GM12892 (cell line): Measurements from ENCODE around the gene DYNLRB2.

Experiments
- DNase-seq: peaks from one replicate; pipeline ENCODE4 v3.0.0; 2011; ENCODE audit not compliant: insufficient read length
- FAIRE-seq: peaks from 2 replicates; lab custom pipeline; 2011; peaks lifted over from hg19 to GRCh38; lab: Jason Lieb, UNC
- POLR2A ChIP-seq: IDR thresholded peaks from 2 replicates; pipeline ENCODE4 v1.6.1; 2011; ENCODE audit warnings: low read depth, low read length, control low read depth
- POLR2AphosphoS5 ChIP-seq: IDR thresholded peaks from 2 replicates; pipeline ENCODE4 v1.6.1; 2011; ENCODE audit warnings: low read depth, low read length, control low read depth
- TAF1 ChIP-seq: IDR thresholded peaks from 2 replicates; pipeline ENCODE4 v1.6.1; 2011; ENCODE audit warnings: low read depth, mild to moderate bottlenecking, control low read depth, low read length, borderline replicate concordance

Gene DYNLRB2

DNA sequence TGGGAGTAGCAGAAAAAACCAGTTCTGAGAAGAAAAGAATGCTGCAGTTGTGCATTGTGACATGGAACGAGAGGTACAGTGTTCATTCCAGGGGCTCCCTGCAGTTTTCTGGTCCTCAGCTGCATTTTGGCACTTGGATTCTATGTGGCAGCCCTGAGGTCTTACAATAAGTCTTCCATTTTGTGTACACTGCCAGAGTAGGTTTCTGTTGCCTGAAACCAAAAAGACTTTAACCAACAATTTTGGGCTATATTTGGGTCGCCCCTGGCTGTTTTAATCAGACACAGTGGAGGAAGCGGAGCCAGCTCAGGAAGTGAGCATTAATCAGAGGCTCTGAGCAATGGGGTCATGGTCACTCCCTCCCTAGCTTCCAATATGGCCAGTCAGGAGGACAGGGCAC, 15.7 kb downstream of the DYNLRB2 start:
- no peak for TF ChIP-seq POLR2AphosphoS5
- TF ChIP-seq TAF1, result no peak
- TF ChIP-seq POLR2A, result no peak
- no peak for FAIRE-seq
- no peak for DNase-seq

GRCh38 chr16:80557037-80557436, 16.2 kb downstream of the DYNLRB2 start:
- TF ChIP-seq POLR2A (no peak), TAF1 (no peak), POLR2AphosphoS5 (no peak)
- FAIRE-seq (no peak), DNase-seq (no peak)

GRCh38 chr16:80559369-80559768, 18.6 kb downstream of the DYNLRB2 start:
- FAIRE-seq, result no peak
- no peak for DNase-seq
- TF ChIP-seq POLR2A, result no peak
- TF ChIP-seq TAF1, result no peak
- TF ChIP-seq POLR2AphosphoS5, result no peak

GRCh38 chr16:80563066-80563465, 22.3 kb downstream of the DYNLRB2 start:
- FAIRE-seq (no peak), DNase-seq (no peak)
- no peak for TF ChIP-seq POLR2AphosphoS5
- TF ChIP-seq TAF1, result no peak
- no peak for TF ChIP-seq POLR2A

DNA sequence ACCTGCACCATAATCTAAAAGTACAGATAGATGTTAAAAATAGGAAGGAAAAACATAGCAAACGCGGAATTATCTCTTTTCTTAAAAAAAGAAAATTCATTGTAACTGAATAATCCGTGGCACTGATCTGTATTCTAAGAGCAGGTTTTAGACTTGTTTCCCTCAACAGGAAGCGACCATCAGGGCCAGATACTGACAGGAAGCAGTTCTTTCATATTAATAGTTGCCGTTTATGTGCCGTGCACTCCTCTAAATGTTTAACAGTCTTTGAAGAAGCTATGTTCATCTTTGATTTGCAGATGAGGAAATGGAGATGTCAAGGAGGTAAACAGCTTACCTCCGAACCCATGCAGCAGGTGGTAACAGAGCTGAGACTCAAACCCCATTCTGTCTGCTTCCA, 23.6 kb downstream of the DYNLRB2 start:
- FAIRE-seq (peak; percentile 40), DNase-seq (no peak)
- TF ChIP-seq POLR2A, result no peak
- TF ChIP-seq POLR2AphosphoS5, result no peak
- TF ChIP-seq TAF1, result no peak

GRCh38 chr16:80569440-80570105, 28.8 kb downstream of the DYNLRB2 start:
- peak; percentile 88 for FAIRE-seq
- DNase-seq, result peak; percentile 57
- TF ChIP-seq TAF1 (no peak), POLR2A (no peak), POLR2AphosphoS5 (no peak)

DNA sequence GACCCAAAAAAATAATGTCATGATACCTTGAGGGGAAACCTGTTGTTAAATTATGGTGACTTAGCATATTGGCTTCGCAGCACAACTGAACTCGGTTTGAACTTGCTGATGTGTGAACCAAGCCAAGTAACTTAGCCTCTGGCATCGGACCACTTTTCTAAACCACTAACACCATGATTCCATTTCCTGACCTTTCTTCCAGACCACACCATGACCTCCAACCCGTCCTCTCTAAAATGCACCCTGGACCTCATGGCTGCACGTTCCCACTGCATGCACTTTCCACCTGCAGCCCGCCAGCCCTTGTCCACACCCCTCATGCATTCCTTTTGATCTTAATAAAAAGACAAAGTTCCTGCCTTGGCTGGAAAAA, 29.3 kb downstream of the DYNLRB2 start:
- DNase-seq (no peak), FAIRE-seq (no peak)
- no peak for TF ChIP-seq POLR2A
- no peak for TF ChIP-seq TAF1
- no peak for TF ChIP-seq POLR2AphosphoS5

- no peak for DNase-seq
- TF ChIP-seq POLR2A, result no peak
- TF ChIP-seq POLR2AphosphoS5, result no peak
- FAIRE-seq, result no peak
Measured at GRCh38 chr16:80573700-80574120, 32.9 kb downstream of the DYNLRB2 start.

DNA sequence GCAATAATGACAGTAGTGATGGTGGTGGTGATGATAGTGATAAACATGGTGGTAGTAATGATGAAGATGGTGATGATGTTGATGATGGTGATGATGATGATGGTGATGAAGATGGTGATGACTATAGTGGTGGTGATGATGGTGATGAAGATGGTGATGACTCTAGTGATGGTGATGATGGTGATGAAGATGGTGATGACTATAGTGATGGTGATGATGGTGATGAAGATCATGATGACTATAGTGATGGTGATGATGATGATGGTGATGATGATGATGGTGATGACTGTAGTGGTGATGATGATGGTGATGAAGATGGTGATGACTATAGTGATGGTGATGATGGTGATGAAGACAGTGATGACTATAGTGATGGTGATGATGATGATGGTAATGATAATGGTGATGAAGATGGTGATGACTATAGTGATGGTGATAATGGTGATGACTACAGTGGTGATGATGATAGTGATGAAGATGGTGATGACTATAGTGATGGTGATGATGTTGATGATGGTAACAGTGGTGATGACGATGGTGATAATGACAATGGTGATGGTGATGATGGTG, 35.6 kb downstream of the DYNLRB2 start:
- DNase-seq, result no peak
- TF ChIP-seq POLR2A (no peak), TAF1 (no peak), POLR2AphosphoS5 (no peak)
- FAIRE-seq, result no peak

DNA sequence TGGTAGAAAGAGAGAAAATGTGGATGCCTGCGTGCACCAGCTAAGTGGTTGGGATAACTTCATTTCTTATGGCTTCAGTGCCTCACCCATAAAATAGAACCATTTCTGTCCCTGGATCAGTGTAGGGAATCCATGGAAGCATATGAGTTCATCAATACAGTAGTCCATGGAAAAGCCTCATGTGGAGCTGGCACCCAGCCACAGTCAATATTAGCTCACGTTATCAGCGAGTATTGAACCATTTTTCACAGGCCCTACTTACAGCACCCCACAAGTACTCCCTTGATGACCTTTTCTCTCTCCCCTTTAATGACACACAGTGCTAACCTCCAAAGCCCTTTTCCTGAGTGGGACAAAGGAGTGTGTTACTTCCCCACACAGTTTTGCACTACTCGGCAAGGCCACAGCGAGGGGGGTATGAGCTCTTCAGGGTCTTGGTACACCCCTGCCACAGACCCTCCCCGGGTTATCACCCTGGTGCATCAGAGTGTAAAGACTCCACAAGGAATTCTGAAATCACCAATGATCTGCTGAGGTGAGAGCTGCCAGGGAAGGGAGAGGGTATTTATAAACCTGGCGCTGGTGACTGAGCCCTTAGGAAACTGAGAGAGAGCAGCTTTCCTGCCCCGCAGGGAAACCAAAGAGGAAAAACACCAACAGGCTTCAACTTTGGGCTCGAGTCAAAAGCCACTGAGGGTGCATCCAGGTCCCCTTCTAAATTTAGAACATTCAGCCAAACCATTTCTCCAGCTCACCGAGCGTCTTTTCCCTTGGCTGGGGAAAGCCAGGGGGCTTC, 36.9 kb downstream of the DYNLRB2 start:
- DNase-seq, result no peak
- no peak for FAIRE-seq
- no peak for TF ChIP-seq POLR2A
- no peak for TF ChIP-seq TAF1
- TF ChIP-seq POLR2AphosphoS5, result no peak

- TF ChIP-seq POLR2AphosphoS5, result peak; percentile 39
- TF ChIP-seq POLR2A, result peak; percentile 68
- peak; percentile 44; the same call in 1 of the 2 replicates for TF ChIP-seq TAF1
- DNase-seq (peak; percentile 38), FAIRE-seq (peak; percentile 98)
Measured at GRCh38 chr16:80580109-80580832, 39.5 kb downstream of the DYNLRB2 start.
